HG03442 (cell line): ENCODE results near the gene AGBL4.
"Not testable (repeated sequence)": the region's sequence is repeated elsewhere in the genome, so short reads cannot be mapped to it uniquely, and the experiment has no call there.

Source experiments
- ATAC-seq: cut with Tn5 transposase; IDR thresholded peaks from one replicate; pipeline ENCODE4 v1.9.1; 2021; ENCODE audit warnings: mild to moderate bottlenecking, moderate library complexity; ENCODE audit not compliant: unreplicated experiment

The AGBL4 gene

DNA sequence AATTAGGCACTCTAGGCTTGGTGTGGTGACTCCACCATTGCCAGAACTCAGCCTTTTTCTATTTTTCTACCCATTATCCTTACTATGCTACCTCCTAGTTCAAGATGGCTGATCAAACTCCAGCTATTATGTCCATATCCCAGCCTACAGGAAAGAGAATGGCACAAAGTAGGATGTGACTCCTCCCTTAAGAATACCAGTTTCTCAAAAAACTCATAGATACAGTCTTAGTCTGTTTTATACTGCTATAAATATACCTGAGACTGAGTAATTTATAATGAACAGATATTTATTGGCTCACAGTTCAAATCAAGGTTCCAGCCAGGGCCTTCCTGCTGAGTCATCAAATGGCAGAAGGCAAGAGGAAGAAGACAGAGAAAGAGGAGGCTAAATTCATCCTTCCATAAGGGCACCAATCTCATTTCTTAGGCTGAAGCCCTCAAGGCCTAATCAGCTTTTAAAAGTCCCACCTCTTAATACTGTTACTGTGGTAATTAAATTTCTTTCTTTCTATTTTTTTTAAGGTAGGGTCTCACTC is 704.3 kb downstream of the AGBL4 start:
- ATAC-seq = no peak

DNA sequence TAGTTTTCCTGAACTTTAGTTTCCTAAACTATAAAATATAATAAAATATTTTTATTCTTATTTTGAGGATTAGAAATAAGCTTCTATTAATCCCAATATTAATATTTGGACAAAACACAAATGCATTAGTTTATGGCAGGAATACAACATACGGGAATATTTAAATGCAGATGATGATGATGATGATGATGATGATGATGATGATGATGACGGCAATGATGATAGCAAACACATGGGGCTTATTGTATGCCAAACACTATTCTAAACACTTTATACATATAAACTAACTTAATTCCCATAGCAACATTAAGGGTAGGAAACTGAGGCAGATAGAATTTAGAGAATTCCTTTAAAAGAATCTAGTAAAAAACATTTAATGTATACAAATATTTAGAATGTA is 705.5 kb downstream of the AGBL4 start:
- ATAC-seq = no peak

DNA sequence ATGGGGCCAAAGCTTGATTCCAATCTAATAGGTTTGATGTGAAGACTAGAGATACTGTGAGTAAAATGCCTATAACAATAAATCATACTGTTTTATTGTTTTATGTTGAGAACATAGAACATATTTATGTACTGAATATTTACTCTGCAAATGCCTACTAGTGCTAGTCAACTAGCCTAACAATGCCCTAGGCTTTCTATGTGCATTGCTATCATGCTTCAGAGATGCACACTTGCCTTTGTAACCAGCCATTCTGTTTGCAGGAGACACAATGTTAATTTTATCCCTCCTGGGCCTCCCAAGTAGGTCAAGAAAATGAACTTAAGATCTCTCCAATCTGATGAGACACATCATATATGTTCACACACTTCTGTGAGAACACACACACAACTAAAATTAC is 716.3 kb downstream of the AGBL4 start:
- no peak for ATAC-seq

- ATAC-seq = no peak
These were observed 717.2 kb downstream of the AGBL4 start for GRCh38 chr1:49306507-49307070.

DNA sequence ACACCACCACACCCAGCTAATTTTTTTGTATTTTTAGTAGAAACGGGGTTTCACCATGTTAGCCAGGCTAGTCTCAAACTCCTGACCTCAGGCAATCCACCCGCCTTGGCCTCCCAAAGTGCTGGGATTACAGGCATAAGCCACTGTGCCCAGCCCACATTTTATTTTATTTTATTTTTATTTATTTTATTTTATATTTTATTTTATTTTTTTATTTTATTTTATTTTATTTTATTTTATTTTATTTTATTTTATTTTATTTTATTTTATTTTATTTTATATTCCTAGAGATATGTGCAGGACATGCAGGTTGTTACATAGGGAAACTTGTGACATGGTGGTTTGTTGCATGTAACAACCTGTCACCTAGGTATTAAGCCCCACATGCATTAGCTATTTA is 721.4 kb downstream of the AGBL4 start:
- not testable (repeated sequence) for ATAC-seq

DNA sequence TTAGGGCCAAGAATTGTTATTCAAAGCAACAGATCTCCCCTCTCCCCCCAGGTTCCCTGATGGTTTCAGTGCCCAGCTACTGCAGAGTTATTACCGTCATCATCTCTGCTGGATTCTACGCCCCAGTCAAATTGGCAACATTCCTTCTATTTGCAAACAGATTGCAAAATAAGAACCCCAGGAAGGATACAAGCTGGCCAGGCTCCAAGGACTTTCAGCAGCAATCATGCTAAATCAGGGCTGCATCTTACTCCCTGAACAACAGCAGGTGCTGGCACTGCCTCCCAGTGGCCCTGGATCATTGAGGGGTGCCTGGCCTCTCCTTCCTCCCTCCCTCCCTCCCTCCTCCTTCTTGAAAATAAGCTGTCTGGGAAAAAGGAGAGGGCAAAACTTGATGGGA is 725.5 kb downstream of the AGBL4 start:
- no peak for ATAC-seq

- no peak for ATAC-seq
These were observed 726.0 kb downstream of the AGBL4 start for GRCh38 chr1:49297783-49298182.

- ATAC-seq = no peak
These were observed 729.2 kb downstream of the AGBL4 start for GRCh38 chr1:49294539-49294938.

DNA sequence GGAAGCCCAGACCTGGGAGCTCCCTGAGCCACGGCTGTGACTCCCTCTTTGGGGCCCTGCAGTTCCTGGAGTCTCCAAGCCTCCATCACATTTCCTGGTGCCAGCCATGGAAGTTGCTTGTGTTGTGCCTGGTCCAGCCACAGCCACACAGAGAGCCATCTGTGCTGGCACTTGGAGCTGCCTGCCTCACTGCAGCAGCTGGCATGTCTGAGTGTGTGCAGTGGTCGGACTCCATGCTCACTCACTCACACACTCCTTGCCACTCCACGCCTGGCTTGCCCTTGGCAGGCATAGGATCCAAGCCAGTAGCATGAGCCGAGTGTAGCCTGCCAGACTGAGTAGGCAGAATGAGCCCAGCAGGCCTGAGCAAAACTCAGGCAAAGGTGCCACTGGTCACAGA is 730.7 kb downstream of the AGBL4 start:
- no peak for ATAC-seq

DNA sequence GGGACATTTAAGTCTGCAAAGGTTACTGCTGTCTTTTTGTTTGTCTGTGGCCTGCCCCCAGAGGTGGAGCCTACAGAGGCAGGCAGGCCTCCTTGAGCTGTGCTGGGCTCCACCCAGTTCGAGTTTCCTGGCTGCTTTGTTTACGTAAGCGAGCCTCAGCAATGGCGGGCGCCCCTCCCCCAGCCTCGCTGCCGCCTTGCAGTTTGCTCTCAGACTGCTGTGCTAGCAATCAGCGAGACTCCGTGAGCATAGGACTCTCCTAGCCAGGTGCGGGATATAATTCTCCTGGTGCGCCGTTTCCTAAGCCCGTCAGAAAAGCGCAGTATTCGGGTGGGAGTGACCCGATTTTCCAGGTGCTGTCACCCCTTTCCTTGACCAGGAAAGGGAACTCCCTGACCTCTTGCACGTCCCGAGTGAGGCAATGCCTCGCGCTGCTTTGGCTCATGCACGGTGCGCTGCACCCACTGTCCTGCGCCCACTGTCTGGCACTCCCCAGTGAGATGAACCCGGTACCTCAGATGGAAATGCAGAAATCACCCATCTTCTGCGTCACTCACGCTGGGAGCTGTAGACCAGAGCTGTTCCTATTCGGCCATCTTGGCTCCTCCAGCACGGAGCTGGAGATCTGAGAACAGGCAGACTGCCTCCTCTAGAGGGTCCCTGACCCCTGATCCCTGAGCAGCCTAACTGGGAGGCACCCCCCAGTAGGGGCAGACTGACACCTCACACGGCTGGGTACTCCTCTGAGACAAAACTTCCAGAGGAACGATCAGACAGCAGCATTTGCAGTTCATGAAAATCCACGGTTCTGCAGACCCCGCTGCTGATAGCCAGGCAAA is 766.3 kb downstream of the AGBL4 start:
- not testable (repeated sequence) for ATAC-seq

DNA sequence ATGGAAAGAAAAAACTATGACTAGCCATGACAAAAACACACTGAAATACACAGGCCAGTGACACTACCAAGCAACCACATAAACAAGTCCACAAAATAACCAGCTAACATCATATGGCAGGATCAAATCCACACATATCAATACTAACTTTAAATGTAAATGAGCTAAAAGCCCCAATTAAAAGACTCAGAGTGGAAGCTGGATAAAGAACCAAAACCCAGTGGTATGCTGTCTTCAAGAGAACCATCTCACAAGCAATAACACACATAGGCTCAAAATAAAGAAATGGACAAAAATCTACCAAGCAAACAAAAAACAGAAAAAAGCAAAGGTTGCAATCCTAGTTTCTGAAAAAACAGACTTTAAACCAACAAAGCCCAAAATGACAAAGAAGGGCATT is 770.8 kb downstream of the AGBL4 start:
- no peak for ATAC-seq

GRCh38 chr1:49251019-49251784 is 772.6 kb downstream of the AGBL4 start:
- ATAC-seq = no peak

DNA sequence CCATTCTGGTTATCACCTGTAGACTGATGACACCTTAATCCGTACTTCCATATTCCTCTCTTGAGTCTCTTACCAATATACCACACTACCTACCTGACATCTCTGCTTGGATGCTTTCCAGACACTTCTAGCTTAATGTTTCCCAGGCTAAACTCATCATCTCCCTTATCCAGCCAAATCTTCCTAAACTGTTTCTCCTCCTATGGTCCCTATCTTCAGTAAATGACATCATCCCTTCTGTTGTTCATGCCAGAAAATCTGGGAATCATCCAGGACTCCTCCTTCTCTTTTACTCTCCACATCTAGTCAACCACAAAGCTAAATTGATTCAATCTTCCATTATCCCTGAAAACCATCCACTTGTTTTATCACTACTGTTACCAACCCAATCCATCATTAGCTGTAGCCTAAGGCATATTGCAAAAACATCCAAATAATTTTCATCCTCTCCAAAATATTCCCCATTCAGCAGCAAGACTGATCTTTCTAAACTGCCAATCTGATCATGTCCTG is 783.0 kb downstream of the AGBL4 start:
- ATAC-seq = no peak

DNA sequence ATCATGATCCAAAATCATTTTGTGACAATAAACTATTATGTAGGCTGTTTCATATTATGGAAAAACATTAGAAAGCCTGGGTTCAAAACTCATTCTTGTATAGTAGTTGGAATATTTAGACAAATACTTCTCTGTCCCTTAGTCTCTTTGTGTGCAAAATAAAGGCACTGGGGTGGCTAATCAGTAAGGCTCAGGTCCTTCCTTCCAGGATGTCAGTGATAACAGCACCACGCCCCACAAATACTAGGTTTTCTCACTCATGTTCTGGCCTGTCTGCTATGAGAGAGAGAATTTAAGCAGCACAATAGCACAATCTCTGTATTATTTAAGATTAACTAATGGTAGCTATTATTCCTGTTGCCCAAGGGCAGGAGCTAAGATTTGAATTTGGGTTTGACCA is 788.8 kb downstream of the AGBL4 start:
- no peak for ATAC-seq

GRCh38 chr1:49229555-49229954 is 794.2 kb downstream of the AGBL4 start:
- no peak for ATAC-seq

GRCh38 chr1:49226758-49227157 is 797.0 kb downstream of the AGBL4 start:
- ATAC-seq = no peak

DNA sequence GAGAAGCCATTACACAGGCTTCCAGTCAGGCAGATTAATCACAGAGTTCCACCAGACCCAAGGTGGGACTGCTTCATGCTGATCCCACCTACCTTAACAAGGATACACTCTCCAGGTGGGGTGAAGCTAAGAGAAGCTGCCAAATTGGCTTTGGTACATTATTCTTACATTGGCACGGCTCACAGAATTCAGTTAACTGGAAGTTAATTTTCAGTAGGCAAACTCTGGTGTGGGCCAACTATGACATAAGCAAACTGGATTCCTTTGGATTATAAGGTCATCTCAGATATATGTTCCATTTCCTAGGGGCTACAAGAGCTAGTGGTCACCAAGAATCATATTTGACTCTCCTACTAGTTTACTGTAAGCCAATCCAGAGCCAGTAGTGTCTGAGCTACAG is 798.3 kb downstream of the AGBL4 start:
- ATAC-seq = no peak

- ATAC-seq = no peak
These were observed 810.5 kb downstream of the AGBL4 start for GRCh38 chr1:49213301-49213700.

- ATAC-seq = no peak
These were observed 815.0 kb downstream of the AGBL4 start for GRCh38 chr1:49208712-49209111.

- ATAC-seq = no peak
These were observed 819.0 kb downstream of the AGBL4 start for GRCh38 chr1:49204720-49205119.

GRCh38 chr1:49200738-49201137 is 823.0 kb downstream of the AGBL4 start:
- no peak for ATAC-seq
